NCI-H2196 treated with DMSO at 0.1 percent for 48 hours (cell line): ENCODE data around the gene SLC39A3.

Experiments used
- DNase-seq: peaks from one replicate; lab custom pipeline; 2025; ENCODE audit not compliant: unreplicated experiment; lab: John Stamatoyannopoulos, UW

Gene SLC39A3

DNA sequence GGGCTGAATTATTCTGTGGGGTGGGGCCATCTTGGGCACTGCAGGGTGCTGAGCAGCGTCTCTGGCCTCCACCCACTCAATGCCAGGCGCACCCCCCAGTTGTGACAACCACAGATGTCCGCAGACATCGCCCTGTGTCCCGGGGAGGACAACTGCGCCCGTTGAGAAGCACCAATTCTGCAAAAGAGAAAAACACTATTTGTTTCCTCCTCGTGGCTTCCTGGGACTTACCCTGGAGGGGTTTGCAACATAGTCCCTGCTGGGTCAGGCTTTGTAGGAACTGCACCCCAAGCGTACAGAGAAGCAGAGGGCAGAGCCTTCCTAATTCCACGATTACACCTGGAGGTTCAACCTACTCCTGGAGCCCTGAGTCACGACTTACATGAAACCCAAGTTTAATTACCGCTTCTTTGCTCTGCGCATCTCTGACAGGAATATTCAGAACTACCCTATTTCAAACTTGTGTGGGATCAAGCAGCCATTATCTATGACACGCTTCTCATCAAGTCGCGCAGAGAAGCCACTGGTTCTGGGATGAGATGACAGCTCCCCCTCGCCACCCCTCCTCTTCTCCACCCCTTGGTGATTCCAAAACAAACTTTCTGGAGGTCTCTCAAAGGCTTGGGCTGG, 11.1 kb upstream of the SLC39A3 start:
- DNase-seq = no peak

GRCh38 chr19:2747349-2747748, 7.5 kb upstream of the SLC39A3 start:
- no peak for DNase-seq

- DNase-seq = no peak
These were observed 4.3 kb upstream of the SLC39A3 start for GRCh38 chr19:2744113-2744512.

DNA sequence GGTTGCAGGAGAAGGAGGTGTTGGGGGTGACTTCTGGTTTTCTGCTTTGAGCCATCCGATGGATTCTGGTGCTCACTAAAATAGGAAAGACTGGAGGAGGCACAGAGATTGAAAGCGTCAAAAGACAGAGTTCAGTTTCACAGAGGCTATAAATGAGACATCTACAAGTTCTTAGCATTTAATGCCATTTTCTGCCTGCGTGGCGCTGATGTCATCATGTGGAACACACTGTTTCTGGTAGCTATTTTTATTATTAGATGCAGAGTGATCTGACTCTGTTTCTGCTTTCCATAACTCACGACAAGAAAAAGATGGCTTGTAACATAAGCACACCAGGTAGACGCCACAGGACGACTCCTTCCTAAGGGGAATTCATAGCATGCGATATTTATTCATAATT, 3.3 kb upstream of the SLC39A3 start:
- DNase-seq = no peak

GRCh38 chr19:2740314-2740656, 468 bp upstream of the SLC39A3 start:
- DNase-seq = no peak

DNA sequence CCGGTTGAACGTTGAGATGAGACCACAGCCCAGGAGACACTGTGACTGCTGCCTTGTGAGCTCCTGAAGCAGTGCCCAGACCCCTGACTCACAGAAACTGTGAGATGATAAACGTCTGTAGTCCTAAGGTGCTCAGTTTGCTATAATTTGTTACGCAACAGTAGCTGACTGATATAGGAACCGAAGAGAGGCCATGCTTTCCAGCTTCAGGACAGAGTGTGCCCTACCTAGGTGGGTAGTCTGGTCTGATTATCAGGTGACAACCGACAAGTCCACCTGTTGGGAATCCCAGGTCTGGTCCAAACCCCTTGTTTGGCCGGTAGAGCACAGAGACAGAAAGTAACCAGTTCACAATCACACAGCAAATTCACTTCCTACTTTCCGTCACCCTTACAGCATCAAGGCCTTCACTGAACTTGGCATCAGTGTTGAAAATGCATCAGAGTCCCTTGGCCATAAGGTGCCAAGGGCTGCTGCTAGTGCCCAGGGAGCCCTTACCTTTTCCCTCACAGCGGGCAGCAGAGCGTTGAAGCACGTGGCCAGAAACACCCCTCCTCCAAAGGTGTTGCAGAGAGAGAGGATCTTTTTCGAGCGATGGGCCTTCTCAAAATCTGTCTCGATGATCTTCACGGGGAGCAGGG, 3.1 kb downstream of the SLC39A3 start:
- no peak for DNase-seq

- no peak for DNase-seq
These were observed 4.4 kb downstream of the SLC39A3 start for GRCh38 chr19:2735374-2735773.

DNA sequence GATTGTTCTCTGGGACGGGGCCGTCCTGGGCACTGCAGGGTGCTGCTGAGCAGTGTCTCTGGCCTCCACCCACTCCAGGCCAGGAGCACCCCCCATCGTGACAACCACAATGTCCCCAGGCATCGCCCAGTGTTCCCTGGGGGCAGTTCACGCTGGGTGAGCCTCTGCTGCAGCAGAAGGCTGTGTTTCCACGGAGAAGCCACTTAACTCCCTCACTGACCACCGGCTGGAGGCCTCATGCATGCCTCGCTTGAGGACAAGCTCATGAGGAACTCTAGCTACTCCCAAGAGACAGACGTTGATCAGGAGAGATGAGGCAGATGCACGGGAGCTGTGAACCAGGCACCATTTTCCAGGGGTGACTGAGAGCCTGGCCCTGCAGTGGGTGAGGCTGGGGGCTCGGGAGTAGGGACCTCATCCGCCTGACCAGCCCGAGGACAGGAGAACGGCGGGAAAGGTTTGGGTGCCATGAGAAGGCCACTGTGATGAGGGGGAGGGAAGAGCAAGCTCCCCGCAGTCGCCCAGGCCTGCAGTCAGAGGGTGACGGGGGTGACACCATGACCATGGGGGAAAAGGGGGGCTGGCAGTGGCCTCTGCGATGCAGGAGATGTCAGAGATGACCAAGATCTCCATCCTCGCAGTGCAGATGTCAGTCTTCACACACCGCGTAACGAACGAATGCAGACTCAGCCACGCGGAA, 5.1 kb downstream of the SLC39A3 start:
- DNase-seq = no peak

DNA sequence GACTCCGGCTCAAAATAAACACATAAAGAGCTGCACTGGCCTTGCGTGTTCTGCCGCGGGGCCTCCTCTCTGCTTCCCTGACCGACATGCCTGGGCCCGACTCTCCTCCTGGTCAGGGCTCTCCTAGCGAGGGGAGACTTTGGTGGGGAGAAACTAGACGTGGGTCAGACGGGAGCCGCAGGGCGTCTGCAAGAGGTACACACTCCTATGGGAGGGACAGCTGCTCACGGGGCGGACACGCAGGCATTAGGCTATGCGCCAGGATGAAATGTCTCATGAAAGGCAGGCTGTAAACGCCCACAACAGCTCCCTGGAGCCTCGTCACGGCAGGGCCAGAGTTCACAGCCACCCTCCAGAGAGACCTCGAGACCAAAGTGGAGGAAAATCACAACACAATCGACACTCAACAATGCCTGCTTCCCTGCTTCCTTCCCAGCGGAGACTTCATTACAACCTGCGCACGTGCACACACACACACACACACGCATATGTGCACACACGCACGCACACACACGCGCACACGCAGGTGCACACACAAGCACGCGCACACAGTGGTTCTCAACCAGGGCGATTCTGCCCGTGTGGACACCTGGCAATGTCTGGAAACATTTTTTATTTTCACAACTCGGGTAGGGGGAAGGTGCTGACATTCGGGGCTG, 5.8 kb downstream of the SLC39A3 start:
- no peak for DNase-seq

DNA sequence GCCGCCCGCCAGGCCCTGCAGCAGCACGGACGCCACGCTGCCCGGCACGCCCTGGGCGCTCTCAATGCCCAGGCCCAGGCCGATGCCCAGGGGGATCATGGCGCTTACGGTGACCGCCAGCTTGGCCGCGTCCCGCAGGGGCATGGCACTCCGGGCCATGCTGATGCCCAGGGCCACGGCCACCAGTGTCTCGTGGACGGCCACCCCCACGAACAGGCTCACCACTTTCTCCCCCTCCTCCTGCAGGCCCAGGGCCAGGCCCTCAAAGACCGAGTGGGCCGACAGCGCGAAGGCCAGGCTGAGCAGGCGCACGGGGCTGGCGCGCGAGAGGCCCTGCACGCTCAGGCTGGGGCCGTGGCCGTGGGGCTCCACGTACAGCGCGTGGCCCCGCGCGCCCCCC, 6.9 kb downstream of the SLC39A3 start:
- no peak for DNase-seq

DNA sequence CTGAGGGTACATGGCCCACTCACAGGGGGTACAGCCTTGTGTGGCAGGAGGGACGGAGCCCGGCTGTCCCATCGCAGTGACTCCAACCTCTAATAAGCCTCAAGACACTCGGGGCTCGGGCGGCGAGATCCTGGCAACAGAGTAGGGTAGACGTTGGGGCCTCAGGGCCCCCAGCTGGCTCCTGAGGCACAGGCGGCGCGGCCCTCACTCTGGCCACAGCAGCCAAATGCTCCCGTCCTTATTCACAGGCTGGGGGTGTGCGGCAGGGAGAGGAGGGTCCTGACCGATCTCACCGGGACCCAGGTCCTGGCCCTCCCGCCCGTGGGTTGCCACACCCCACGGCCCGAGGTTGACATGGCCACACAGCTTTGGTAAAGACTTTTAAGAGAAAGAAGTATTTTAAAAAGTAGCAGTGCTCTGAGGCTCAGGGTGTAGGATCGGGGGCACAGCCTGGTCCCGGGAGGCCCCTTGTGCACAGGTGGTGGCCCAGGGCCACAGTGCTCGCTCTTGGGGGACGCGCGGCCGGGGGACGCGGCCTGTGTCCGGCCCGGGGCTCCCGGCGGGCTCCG, 7.6 kb downstream of the SLC39A3 start:
- no peak for DNase-seq

DNA sequence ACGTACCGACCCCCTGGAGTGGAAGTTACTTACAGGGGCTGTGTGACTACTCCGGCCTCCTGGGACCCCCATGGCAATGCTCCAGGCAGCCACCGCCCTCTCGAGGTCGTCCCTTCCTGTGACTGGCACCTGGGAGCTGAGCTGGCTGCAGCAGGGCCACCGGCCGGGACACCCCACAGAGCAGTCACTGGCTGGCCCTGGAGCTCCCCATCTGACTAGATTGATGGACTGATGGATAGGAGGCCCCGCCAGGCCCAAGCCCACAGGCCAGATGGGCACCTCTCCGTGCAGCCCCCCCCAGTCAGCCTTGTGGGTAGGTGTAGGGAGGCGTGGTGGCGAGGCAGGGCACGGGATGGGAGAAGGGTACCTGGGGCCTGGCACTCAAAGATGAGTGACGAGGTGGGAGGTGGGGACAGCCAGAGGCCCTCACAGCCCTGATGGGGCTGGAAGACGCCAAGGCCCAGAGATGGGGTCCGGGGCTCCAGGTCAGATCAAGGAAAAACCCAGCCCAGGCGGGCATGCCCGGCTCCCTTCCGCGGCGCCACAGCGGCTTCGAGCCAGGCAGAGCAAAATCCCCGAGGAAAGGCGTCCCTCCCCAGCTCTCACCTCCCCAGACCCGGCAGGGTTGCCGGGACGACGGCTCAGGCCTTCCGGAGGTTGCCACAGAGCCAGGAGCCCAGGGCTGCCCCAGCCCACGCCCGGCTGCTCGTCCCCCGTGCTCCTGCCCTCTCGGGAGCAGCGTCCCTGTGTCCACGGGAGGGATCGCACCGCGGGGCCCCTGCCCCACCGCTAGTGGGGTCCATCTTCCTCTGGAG, 8.4 kb downstream of the SLC39A3 start:
- no peak for DNase-seq

DNA sequence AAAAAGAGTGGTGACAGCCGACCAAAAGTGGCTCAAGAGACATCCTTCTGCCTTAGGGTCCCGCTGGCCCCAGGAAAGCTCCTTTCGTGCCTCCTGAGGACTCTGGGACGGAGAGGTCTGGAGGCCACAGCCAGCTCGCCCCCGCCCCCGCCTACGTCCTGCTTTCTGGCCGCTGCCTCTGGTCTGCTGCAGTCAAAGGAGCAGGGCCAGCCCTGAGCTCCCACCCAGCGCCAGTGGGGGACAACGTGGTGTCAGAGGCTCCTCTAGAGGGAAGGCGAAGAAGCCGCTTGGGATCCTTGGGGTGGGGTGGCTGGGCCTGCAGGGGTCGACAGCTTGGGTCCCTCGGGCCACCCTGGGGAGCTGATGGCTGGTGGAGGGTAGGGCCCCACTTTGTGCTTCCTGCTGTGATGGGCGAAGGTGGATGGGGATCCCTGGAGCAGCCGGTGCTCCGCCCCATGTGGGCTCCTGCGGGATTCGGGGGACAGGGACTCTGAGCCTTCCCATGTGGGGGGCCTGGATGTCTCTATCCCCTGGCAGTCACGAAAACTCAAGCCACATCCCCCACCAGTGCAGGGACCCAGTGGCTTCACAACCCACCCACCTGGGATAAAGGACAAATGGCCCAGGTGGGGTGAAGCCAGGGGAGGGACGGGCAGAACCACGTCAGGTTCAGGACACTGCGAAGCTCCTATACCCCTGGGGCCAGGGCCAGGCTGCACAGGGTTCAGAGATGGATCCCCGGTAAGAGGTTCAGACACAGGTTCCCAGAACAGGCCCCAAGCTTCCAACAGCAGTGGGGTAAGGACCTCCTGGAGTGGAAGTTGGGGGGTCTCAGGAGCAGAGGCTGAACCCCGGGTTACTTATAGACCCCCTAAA, 9.6 kb downstream of the SLC39A3 start:
- no peak for DNase-seq

DNA sequence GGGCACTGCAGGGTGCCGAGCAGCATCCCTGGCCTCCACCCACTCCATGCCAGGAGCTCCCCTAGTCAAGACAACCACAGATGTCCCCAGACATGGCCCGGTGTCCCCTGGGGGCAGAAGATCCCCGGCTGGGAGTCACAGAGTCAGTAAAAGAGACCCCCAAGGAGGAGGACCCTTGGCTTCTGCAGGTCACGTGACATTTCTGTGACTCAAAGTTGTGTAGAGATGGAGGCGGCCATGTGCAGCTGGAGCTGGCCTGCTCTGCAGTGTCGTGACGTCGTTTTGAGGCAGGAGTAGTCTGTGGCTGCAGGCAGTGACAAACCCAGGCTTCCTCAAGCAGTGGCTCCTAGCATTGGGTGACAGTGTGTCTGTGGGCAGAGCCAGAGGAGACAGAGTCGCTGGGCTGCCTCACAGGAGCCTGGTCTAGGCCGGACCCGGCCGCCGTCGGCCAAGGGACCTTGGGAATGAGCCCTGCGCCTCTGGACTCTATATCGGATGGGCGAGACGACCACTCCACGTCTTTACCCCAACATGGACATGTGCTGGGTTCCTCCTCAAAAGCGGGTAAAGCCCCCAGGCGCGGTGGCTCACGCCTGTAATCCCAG, 10.9 kb downstream of the SLC39A3 start:
- DNase-seq = no peak

DNA sequence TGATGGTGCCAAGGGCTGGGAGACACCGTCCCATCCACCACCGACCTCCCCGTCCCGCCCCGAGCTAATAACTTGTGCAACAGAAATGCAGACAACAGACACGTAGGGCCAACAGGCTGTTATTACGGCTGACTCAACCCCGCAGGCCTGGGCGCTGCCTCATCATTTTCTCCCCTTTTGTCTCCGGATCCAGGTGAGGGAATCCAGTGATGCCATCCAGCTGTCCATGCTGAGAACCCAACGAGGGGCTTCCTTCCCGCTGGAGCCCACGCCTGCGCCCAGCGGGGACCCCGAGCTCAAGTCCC, 12.2 kb downstream of the SLC39A3 start:
- no peak for DNase-seq

- no peak for DNase-seq
These were observed 12.7 kb downstream of the SLC39A3 start for GRCh38 chr19:2726904-2727639.

DNA sequence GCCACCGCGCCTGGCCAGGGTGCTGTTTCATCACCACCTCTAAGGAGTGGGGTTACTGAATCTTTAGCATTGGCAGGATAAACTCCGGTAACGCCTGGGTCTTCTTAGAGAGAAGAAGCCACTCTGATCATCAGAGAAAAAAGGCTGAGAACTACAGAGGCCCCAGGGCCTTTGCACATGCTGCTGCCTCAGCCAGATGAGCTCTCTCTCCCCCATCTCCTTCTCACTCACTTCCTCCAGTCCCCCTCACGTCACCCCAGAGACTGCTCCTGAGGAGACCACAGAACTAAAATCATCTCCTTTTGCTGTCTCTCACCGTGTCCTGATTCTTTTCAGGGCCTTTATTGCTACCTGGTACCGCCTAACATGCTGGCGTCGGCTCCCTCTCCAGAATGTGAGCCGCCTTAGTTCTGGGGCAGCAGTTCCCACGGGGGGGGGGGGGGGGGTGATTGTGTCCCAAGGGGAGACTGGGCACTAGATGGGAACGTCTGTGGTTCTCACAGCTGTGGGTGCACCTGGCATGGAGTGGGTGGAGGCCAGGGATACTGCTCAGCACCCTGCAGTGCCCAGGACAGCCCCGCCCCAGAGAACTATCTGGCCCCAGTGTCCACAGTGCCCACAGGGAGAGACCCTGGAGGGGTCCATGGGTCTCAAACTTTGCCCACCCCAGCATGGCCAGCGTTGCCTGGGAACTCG, 13.5 kb downstream of the SLC39A3 start:
- DNase-seq = no peak

DNA sequence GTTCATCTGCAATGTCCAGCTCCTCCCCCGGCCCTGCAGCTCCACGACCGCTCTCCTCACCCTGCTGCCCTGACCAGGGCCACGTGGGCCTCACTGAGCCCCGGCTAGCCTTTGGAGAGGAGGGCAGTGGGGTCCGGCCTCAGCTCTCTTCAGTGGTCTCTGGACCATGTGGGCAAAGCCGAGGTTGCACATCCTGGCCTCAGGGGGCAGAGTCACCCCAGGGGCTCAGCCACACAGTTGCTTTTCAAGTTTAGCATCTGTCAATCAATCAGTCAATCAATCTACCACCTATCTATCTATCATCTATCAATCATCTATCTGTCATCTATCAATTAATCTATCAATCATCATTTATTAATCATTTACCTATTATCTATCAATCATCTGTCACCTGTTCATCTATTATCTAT, 15.7 kb downstream of the SLC39A3 start:
- no peak for DNase-seq
